ENCODE results near the gene DENND1B. TPM values are rescaled to one million over a fixed set of nuclear protein-coding genes. Genes with fewer than 3 reads are reported as not detected.

Gene DENND1B
- polyA plus RNA-seq, 1 donor = 10.9 TPM

GRCh38 chr1:197481101-197481500 lies 294.2 kb downstream of the DENND1B start:
- DNase-seq = no peak
- no peaks in the 10 kb centered on the region for H3K36me3 ChIP-seq (ENCODE audit: control insufficient read depth, insufficient read depth, low read length)
- no peaks in the 10 kb centered on the region for H3K4me1 ChIP-seq (ENCODE audit: control insufficient read depth, insufficient read depth, low read length)
- no peak overlapping the region for H3K27ac ChIP-seq (ENCODE audit: low read length)
- no peak overlapping the region for H3K4me3 ChIP-seq (ENCODE audit: low read length)
- no CpG with 5 or more reads among the region's 4 CpGs for WGBS (ENCODE audit: insufficient coverage, low lambda C conversion rate)
- H3K9me3 ChIP-seq (ENCODE audit: control insufficient read depth, low read depth, low read length) = no peaks in the 10 kb centered on the region
- H3K27me3 ChIP-seq (ENCODE audit: control insufficient read depth, insufficient read depth, low read length) = no peaks in the 10 kb centered on the region

GRCh38 chr1:197480446-197480845 lies 294.8 kb downstream of the DENND1B start:
- no peak overlapping the region for H3K4me3 ChIP-seq (ENCODE audit: low read length)
- no peaks in the 10 kb centered on the region for H3K4me1 ChIP-seq (ENCODE audit: control insufficient read depth, insufficient read depth, low read length)
- H3K36me3 ChIP-seq (ENCODE audit: control insufficient read depth, insufficient read depth, low read length) = no peaks in the 10 kb centered on the region
- no peak for DNase-seq
- H3K27ac ChIP-seq (ENCODE audit: low read length) = no peak overlapping the region
- H3K9me3 ChIP-seq (ENCODE audit: control insufficient read depth, low read depth, low read length) = no peaks in the 10 kb centered on the region
- no CpG with 5 or more reads among the region's 6 CpGs for WGBS (ENCODE audit: insufficient coverage, low lambda C conversion rate)
- H3K27me3 ChIP-seq (ENCODE audit: control insufficient read depth, insufficient read depth, low read length) = no peaks in the 10 kb centered on the region

GRCh38 chr1:197472141-197472540 lies 303.1 kb downstream of the DENND1B start:
- Histone ChIP-seq H3K4me3 (ENCODE audit: low read length) (no peak overlapping the region), H3K9me3 (ENCODE audit: control insufficient read depth, low read depth, low read length) (no peaks in the 10 kb centered on the region), H3K4me1 (ENCODE audit: control insufficient read depth, insufficient read depth, low read length) (peaks cover 10% of the 10 kb centered on the region), H3K36me3 (ENCODE audit: control insufficient read depth, insufficient read depth, low read length) (no peaks in the 10 kb centered on the region), H3K27me3 (ENCODE audit: control insufficient read depth, insufficient read depth, low read length) (no peaks in the 10 kb centered on the region), H3K27ac (ENCODE audit: low read length) (no peak overlapping the region)
- 67% methylated on average over 1 of the region's 3 CpGs for WGBS (ENCODE audit: insufficient coverage, low lambda C conversion rate)
- no peak for DNase-seq

DNA sequence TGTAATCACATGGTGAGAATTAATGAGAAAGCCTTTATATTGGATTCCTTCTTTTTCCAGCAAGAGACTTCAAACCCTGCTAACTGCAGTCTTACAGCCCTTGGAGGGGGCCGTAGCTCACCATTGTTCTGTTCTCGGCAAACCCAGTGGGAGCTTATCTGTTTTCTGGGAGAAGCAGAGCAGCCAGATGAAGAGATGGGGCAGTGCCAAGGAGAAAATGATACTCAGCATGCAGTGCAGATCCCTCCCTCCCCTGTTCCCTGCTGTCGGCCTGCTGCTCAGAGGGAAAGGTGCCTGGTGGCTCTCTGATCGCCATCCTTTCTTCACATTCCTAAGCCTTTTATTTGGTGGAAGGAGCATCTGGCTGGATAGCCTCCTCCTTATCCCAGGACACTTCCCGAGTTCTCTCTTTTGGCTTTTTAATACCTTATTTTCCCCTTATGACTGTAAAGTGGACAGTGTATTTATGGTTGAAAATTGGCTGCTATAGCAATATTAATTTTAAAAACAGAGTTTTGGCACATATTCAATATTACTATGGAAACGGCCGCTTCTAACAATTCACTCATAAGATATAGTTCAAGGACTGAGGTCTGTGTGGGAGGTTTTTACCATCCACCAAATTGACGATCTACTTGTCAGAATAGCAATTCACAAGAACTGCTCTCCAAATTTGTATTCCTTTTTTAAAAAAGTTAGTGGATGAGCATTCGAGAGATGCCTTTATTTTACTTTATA lies 303.9 kb downstream of the DENND1B start:
- Histone ChIP-seq H3K9me3 (ENCODE audit: control insufficient read depth, low read depth, low read length) (no peaks in the 10 kb centered on the region), H3K36me3 (ENCODE audit: control insufficient read depth, insufficient read depth, low read length) (no peaks in the 10 kb centered on the region), H3K4me3 (ENCODE audit: low read length) (no peak overlapping the region), H3K27ac (ENCODE audit: low read length) (no peak overlapping the region), H3K4me1 (ENCODE audit: control insufficient read depth, insufficient read depth, low read length) (peaks cover 10% of the 10 kb centered on the region), H3K27me3 (ENCODE audit: control insufficient read depth, insufficient read depth, low read length) (no peaks in the 10 kb centered on the region)
- 69% methylated on average over 2 of the region's 9 CpGs for WGBS (ENCODE audit: insufficient coverage, low lambda C conversion rate)
- DNase-seq = no peak

- 80% methylated on average over 1 of the region's 1 CpG for WGBS (ENCODE audit: insufficient coverage, low lambda C conversion rate)
- DNase-seq = no peak
Measured at GRCh38 chr1:197470330-197470729, 304.9 kb downstream of the DENND1B start.

GRCh38 chr1:197469620-197470210 lies 305.6 kb downstream of the DENND1B start:
- H3K27me3 ChIP-seq (ENCODE audit: control insufficient read depth, insufficient read depth, low read length) = no peaks in the 10 kb centered on the region
- no peak overlapping the region for H3K4me3 ChIP-seq (ENCODE audit: low read length)
- no peak overlapping the region for H3K27ac ChIP-seq (ENCODE audit: low read length)
- peaks cover 10% of the 10 kb centered on the region for H3K4me1 ChIP-seq (ENCODE audit: control insufficient read depth, insufficient read depth, low read length)
- H3K9me3 ChIP-seq (ENCODE audit: control insufficient read depth, low read depth, low read length) = no peaks in the 10 kb centered on the region
- no peaks in the 10 kb centered on the region for H3K36me3 ChIP-seq (ENCODE audit: control insufficient read depth, insufficient read depth, low read length)
- WGBS (ENCODE audit: insufficient coverage, low lambda C conversion rate) = 91% methylated on average over 4 of the region's 7 CpGs
- DNase-seq = no peak

More at GRCh38 chr1:197470330-197470729, 304.9 kb downstream of the DENND1B start:
- Histone ChIP-seq H3K27ac (ENCODE audit: low read length) (no peak overlapping the region), H3K36me3 (ENCODE audit: control insufficient read depth, insufficient read depth, low read length) (no peaks in the 10 kb centered on the region), H3K9me3 (ENCODE audit: control insufficient read depth, low read depth, low read length) (no peaks in the 10 kb centered on the region), H3K4me3 (ENCODE audit: low read length) (no peak overlapping the region), H3K4me1 (ENCODE audit: control insufficient read depth, insufficient read depth, low read length) (peaks cover 10% of the 10 kb centered on the region), H3K27me3 (ENCODE audit: control insufficient read depth, insufficient read depth, low read length) (no peaks in the 10 kb centered on the region)

- Histone ChIP-seq H3K9me3 (ENCODE audit: control insufficient read depth, low read depth, low read length) (no peaks in the 10 kb centered on the region), H3K4me1 (ENCODE audit: control insufficient read depth, insufficient read depth, low read length) (peaks cover 12% of the 10 kb centered on the region), H3K27ac (ENCODE audit: low read length) (no peak overlapping the region), H3K4me3 (ENCODE audit: low read length) (no peak overlapping the region), H3K36me3 (ENCODE audit: control insufficient read depth, insufficient read depth, low read length) (no peaks in the 10 kb centered on the region), H3K27me3 (ENCODE audit: control insufficient read depth, insufficient read depth, low read length) (no peaks in the 10 kb centered on the region)
- no CpG with 5 or more reads among the region's 9 CpGs for WGBS (ENCODE audit: insufficient coverage, low lambda C conversion rate)
- no peak for DNase-seq
Measured at GRCh38 chr1:197468543-197469175, 306.6 kb downstream of the DENND1B start.

DNA sequence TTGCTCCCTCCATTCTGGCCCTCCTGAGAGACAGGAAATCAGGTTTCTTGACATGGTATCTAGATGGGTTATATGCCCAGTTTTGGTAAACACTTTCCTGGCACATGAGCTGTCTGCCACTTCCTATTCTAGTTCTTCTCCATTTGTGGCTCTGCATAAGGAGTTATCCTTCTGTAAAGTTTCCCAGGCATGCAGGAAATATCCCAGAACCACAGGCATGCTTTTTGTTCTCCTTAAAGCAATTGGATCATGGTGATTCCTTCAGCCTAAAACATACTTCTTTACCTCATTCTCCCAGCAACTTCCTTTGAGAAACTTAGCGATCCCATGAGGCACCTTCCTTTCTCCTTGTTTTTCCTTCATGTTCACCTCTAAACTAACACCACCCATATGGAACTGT lies 307.4 kb downstream of the DENND1B start:
- WGBS (ENCODE audit: insufficient coverage, low lambda C conversion rate) = 57% methylated on average over 1 of the region's 1 CpG
- no peak for DNase-seq
- no peaks in the 10 kb centered on the region for H3K27me3 ChIP-seq (ENCODE audit: control insufficient read depth, insufficient read depth, low read length)
- peaks cover 14% of the 10 kb centered on the region for H3K4me1 ChIP-seq (ENCODE audit: control insufficient read depth, insufficient read depth, low read length)
- no peak overlapping the region for H3K4me3 ChIP-seq (ENCODE audit: low read length)
- no peaks in the 10 kb centered on the region for H3K36me3 ChIP-seq (ENCODE audit: control insufficient read depth, insufficient read depth, low read length)
- H3K27ac ChIP-seq (ENCODE audit: low read length) = no peak overlapping the region
- H3K9me3 ChIP-seq (ENCODE audit: control insufficient read depth, low read depth, low read length) = no peaks in the 10 kb centered on the region

DNA sequence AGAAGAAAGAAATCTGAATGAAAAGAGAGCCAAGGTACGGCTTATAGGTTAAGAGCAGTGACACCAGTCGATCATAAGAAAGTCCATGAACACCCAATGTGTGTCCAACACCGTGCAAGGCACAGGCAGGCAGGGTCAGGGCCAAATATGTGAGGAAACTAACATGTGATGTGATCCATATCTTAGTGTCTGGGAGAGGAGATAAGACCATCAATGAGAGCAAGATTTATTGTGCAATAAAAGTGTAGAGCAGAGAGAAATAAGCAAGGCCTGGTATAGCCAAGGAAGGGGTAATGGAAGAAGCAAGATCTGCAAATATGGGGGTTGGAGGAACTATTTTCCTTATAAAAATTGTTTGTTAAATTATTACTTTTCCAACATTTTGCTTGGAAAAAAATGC lies 308.5 kb downstream of the DENND1B start:
- H3K27ac ChIP-seq (ENCODE audit: low read length) = peak overlapping the region; percentile 2
- DNase-seq = peak; percentile 28 to 40
- WGBS (ENCODE audit: insufficient coverage, low lambda C conversion rate) = 29% methylated on average over 1 of the region's 3 CpGs
- no peaks in the 10 kb centered on the region for H3K9me3 ChIP-seq (ENCODE audit: control insufficient read depth, low read depth, low read length)
- no peak overlapping the region for H3K4me3 ChIP-seq (ENCODE audit: low read length)
- H3K4me1 ChIP-seq (ENCODE audit: control insufficient read depth, insufficient read depth, low read length) = peaks cover 14% of the 10 kb centered on the region
- H3K36me3 ChIP-seq (ENCODE audit: control insufficient read depth, insufficient read depth, low read length) = no peaks in the 10 kb centered on the region
- H3K27me3 ChIP-seq (ENCODE audit: control insufficient read depth, insufficient read depth, low read length) = no peaks in the 10 kb centered on the region

DNA sequence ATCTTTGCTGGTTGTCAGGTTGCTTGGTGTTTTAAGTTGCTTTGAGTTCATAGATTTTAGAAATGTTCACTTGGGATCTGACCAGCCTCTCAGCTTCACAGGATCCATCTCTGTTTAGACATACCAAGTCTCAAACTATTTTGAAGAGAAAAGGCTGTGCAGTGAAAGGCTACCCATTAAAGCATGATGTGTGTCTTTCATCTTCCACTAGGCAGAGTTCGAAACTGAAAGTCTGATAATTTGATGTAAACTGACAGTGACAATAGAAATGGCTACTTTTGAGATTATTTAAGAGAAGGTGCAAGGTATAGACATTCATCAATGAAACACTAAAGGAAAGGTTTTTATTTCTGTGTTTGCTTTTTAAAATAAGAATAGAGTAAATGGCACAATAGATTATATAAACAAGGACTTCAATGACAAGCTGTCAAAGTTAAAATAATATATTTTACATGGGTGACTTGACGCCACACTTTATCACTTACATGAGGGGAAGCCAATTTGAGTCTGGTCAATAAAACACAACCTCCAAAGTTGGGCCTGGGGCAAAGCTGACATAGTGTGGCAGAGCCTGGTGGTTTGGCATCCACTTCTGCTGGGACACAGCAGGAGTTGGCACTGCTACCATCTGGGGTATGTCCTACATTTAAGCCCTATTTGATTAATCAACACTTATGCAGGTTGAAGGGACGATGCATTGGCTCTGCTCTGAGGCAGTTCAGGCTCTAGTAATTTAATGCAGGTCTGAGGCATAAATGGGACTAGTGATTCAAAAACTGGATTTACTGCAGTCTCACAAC lies 309.6 kb downstream of the DENND1B start:
- Histone ChIP-seq H3K4me1 (ENCODE audit: control insufficient read depth, insufficient read depth, low read length) (peaks cover 14% of the 10 kb centered on the region), H3K4me3 (ENCODE audit: low read length) (no peak overlapping the region), H3K27ac (ENCODE audit: low read length) (peak overlapping the region; percentile 2), H3K9me3 (ENCODE audit: control insufficient read depth, low read depth, low read length) (no peaks in the 10 kb centered on the region), H3K27me3 (ENCODE audit: control insufficient read depth, insufficient read depth, low read length) (no peaks in the 10 kb centered on the region), H3K36me3 (ENCODE audit: control insufficient read depth, insufficient read depth, low read length) (no peaks in the 10 kb centered on the region)
- no peak for DNase-seq
- 100% methylated on average over 1 of the region's 3 CpGs for WGBS (ENCODE audit: insufficient coverage, low lambda C conversion rate)

Data from large intestine (tissue), 3 donors.